Measurements from ENCODE around the gene LYRM2. TPM values are rescaled to one million over a fixed set of nuclear protein-coding genes. Genes with fewer than 3 reads are reported as not detected.

Gene LYRM2
- total RNA-seq, 1 experiment from 2014 or later = 26.3 TPM

- CTCF ChIA-PET = no interaction called here
- no peak for TF ChIP-seq CEBPB (IDR thresholded peaks at IDR 0.05; ENCODE audit: low read depth)
- TF ChIP-seq CBX3 (IDR thresholded peaks at IDR 0.05; ENCODE audit: low read depth) = no peak
- no peak for TF ChIP-seq RAD21 (IDR thresholded peaks at IDR 0.05; ENCODE audit: low read depth)
- no peak for TF ChIP-seq ZBTB33 (IDR thresholded peaks at IDR 0.05; ENCODE audit: extremely low read depth, insufficient replicate concordance, low read length)
- TF ChIP-seq ZFX (IDR thresholded peaks at IDR 0.05) = no peak
- TF ChIP-seq SP1 (IDR thresholded peaks at IDR 0.05; ENCODE audit: low read depth) = no peak
- no peak for TF ChIP-seq POLR2AphosphoS5 (IDR thresholded peaks at IDR 0.05; ENCODE audit: low read depth, low read length)
- no peak for TF ChIP-seq CTCF (IDR thresholded peaks at IDR 0.05 in 2 of 3, conservative IDR thresholded peaks at IDR 0.05 in 1 of 3; ENCODE audit: borderline replicate concordance in 1 of 3, insufficient read depth in 1 of 3, low read depth in 2 of 3, low read length in 2 of 3)
- TF ChIP-seq EGR1 (IDR thresholded peaks at IDR 0.05; ENCODE audit: low read depth) = no peak
- no peak for TF ChIP-seq ATF3 (IDR thresholded peaks at IDR 0.05)
- TF ChIP-seq SRF (IDR thresholded peaks at IDR 0.05; ENCODE audit: low read depth) = no peak
- no peak for TF ChIP-seq YY1 (IDR thresholded peaks at IDR 0.05; ENCODE audit: extremely low read depth, insufficient replicate concordance, low read depth, low read length)
- no peak for TF ChIP-seq POLR2A (IDR thresholded peaks at IDR 0.05; ENCODE audit: borderline replicate concordance, extremely low read depth, insufficient read depth, insufficient read length)
- TF ChIP-seq MAX (IDR thresholded peaks at IDR 0.05) = no peak
- TF ChIP-seq SIN3A (IDR thresholded peaks at IDR 0.05; ENCODE audit: low read depth) = no peak
- TF ChIP-seq ZNF274 (IDR thresholded peaks at IDR 0.05; ENCODE audit: low read depth, low read length) = no peak
- TF ChIP-seq EZH2 (IDR thresholded peaks at IDR 0.05) = no peak
- TF ChIP-seq REST (IDR thresholded peaks at IDR 0.05; ENCODE audit: low read depth) = no peak
- Histone ChIP-seq H2AFZ (ENCODE audit: low read depth, low read length, poor library complexity, severe bottlenecking) (no peak overlapping the region), H4K20me1 (ENCODE audit: insufficient read depth) (no peaks in the 10 kb centered on the region), H3K9ac (ENCODE audit: low read length) (no peak overlapping the region), H3K9me3 (ENCODE audit: control insufficient read depth in 1 of 2, insufficient read depth in 1 of 2, low read depth in 1 of 2, low read length in 2 of 2) (no peaks in the 10 kb centered on the region), H3K79me2 (ENCODE audit: insufficient read depth, low read length) (no peaks in the 10 kb centered on the region), H3K4me1 (ENCODE audit: control insufficient read depth in 1 of 2, insufficient read depth in 2 of 2, low read length in 2 of 2) (no peaks in the 10 kb centered on the region), H3K4me3 (replicated peaks in 1 of 2; ENCODE audit: low read depth in 1 of 2, low read length in 2 of 2) (no peak overlapping the region), H3K4me2 (ENCODE audit: low read length) (no peak overlapping the region), H3K9me2 (ENCODE audit: insufficient read depth) (no peaks in the 10 kb centered on the region), H3K27ac (ENCODE audit: low read depth, low read length) (no peak overlapping the region), H3K27me3 (ENCODE audit: insufficient read depth, low read length) (no peaks in the 10 kb centered on the region), H3K36me3 (ENCODE audit: control insufficient read depth in 1 of 2, insufficient read depth in 2 of 2, low read length in 2 of 2) (peaks cover 62 to 74% of the 10 kb centered on the region in 2 experiments)
- intact Hi-C loops (cut with micrococcal nuclease) = no loop called here
- RAD21 ChIA-PET (ENCODE audit: low non-redundant PET in 1 of 2, low total read pairs in 2 of 2, uncharacterized antibody in 2 of 2, unreplicated experiment in 2 of 2) = no interaction called here
- BruUV-seq (replicated peaks) = no TSS peak
- POLR2A ChIA-PET = no interaction called here
- no peak for DNase-seq (ENCODE audit: low read depth, low spot score)
- ATAC-seq = no peak
Measured at GRCh38 chr6:89649682-89650081, 11.1 kb upstream of the LYRM2 start.

Data from HCT116 (cell line).